NT2/D1 (cell line): ENCODE data around the gene FTO.

Experiments used
- YY1 ChIP-seq: IDR thresholded peaks from 2 replicates; pipeline ENCODE4 v1.6.1; 2011; ENCODE audit not compliant: insufficient read length, insufficient read depth
- ZNF274 ChIP-seq: IDR thresholded peaks from 2 replicates; pipeline ENCODE4 v1.6.1; 2011; ENCODE audit warnings: mild to moderate bottlenecking, low read depth, low read length

GRCh38 chr16:54097774-54098173 is 393.8 kb downstream of the FTO start:
- TF ChIP-seq YY1 (no peak), ZNF274 (no peak)
